ENCODE data around the gene HSD17B14.
"Not testable (repeated sequence)": the region's sequence is repeated elsewhere in the genome, so short reads cannot be mapped to it uniquely, and the experiment has no call there.

- TF ChIP-seq POLR2A, POLR2AphosphoS5 (IDR thresholded peaks at IDR 0.05): not testable (repeated sequence)
Measured at GRCh38 chr19:48879696-48880095, 43.4 kb upstream of the HSD17B14 start.

All from upper lobe of left lung (tissue), 4 donors.